HepG2 (cell line): ENCODE data around the gene DSN1. TPM values are rescaled to one million over a fixed set of nuclear protein-coding genes. Genes with fewer than 3 reads are reported as not detected.
A peak's percentile ranks its signal among the peaks of the same experiment; 100 is the strongest.

ENCODE experiments used
- ATAC-seq: fragments of 200-7000 bp; cut with Tn5 transposase; 3 replicates; pipeline ENCODE4 v1.9.1; 2020; ENCODE audit warnings: mild to moderate bottlenecking, moderate library complexity
- BruUV-seq: library from RNA; stranded (reverse); fragments of 400-500 nt; replicated peaks from 2 replicates; lab custom pipeline; 2021; lab: Mats Ljungman, UMichigan
- CTCF ChIA-PET: fragments of 300-600 bp; formaldehyde crosslinking; extraction: SDS; loops from one replicate; lab custom pipeline; 2021; ENCODE audit warnings: low total read pairs, inconsistent platforms, low intra/inter-chr PET ratio; lab: Yijun Ruan, JAX
- POLR2A ChIA-PET: fragments of 350-600 bp; sonication (Branson Sonifier 250); formaldehyde crosslinking; loops from one replicate; lab custom pipeline; 2020; ENCODE audit warnings: antibody characterized with exemption, inconsistent platforms; lab: Yijun Ruan, JAX
- DNase-seq: peaks from one replicate; pipeline ENCODE4 v3.0.0-alpha.2; 2015; ENCODE audit warnings: low spot score
- FAIRE-seq: peaks from 3 replicates; lab custom pipeline; 2011; peaks lifted over from hg19 to GRCh38; lab: Jason Lieb, UNC
- H2AFZ ChIP-seq: one replicate; pipeline ENCODE4 v1.6.1; 2011; ENCODE audit warnings: low read length, inconsistent platforms
- H3K27ac ChIP-seq: fragments of 300-600 bp; 3 replicates; pipeline ENCODE4 v1.8.0; 2011; ENCODE audit warnings: mixed run types, mild to moderate bottlenecking, mixed read lengths, low read length, inconsistent platforms; ENCODE audit not compliant: insufficient read depth; ENCODE audit errors: extremely low read length
- H3K27me3 ChIP-seq, 2 experiments: fragments of 200-600 bp in 1 of 2; 2 replicates in 1 of 2; 3 replicates in 1 of 2; pipeline versions ENCODE4 v1.6.0 to v1.8.0; 2011; ENCODE audit warnings: low read length in 2 of 2, mild to moderate bottlenecking in 2 of 2, moderate library complexity in 2 of 2, inconsistent platforms in 1 of 2; ENCODE audit not compliant: insufficient read depth in 2 of 2, control insufficient read depth in 1 of 2
- H3K36me3 ChIP-seq, 2 experiments: fragments of 200-600 bp in 1 of 2; replicated peaks in 1 of 2; 2 replicates in 1 of 2; 3 replicates in 1 of 2; pipeline versions ENCODE4 v1.5.1 to v1.8.0; 2011; ENCODE audit warnings: low read length in 2 of 2, inconsistent platforms in 1 of 2; ENCODE audit not compliant: insufficient read depth in 2 of 2, control insufficient read depth in 1 of 2
- H3K4me1 ChIP-seq: 2 replicates; pipeline ENCODE4 v1.5.1; 2012; ENCODE audit warnings: low read length, inconsistent platforms; ENCODE audit not compliant: insufficient read depth
- H3K4me2 ChIP-seq: 2 replicates; pipeline ENCODE4 v1.6.0; 2011; ENCODE audit warnings: low read depth, low read length, inconsistent platforms
- H3K4me3 ChIP-seq, 3 experiments: fragments of 200-600 bp in 1 of 3; sonication (generic), shearing (Covaris generic) in 1 of 3; replicated peaks in 1 of 3; 2 replicates each; pipeline ENCODE4 v1.5.1; 2011 to 2016; ENCODE audit warnings: low read length in 3 of 3, inconsistent platforms in 2 of 3, low read depth in 2 of 3, mild to moderate bottlenecking in 2 of 3, control low read depth in 1 of 3, mixed read lengths in 1 of 3; ENCODE audit not compliant: insufficient read depth in 1 of 3
- H3K79me2 ChIP-seq: one replicate; pipeline ENCODE4 v1.6.1; 2011; ENCODE audit warnings: low read length, inconsistent platforms; ENCODE audit not compliant: insufficient read depth
- H3K9ac ChIP-seq: 2 replicates; pipeline ENCODE4 v1.6.0; 2011; ENCODE audit warnings: mild to moderate bottlenecking, low read depth, low read length, inconsistent platforms; ENCODE audit not compliant: insufficient read depth
- H3K9me3 ChIP-seq: 2 replicates; pipeline ENCODE4 v1.5.1; 2012; ENCODE audit warnings: mild to moderate bottlenecking, low read length
- H4K20me1 ChIP-seq: 2 replicates; pipeline ENCODE4 v1.6.0; 2011; ENCODE audit warnings: inconsistent platforms, mild to moderate bottlenecking, low read length, moderate library complexity; ENCODE audit not compliant: insufficient read depth
- ASH2L ChIP-seq: fragments of 300-600, 200-600 bp; sonication (generic); IDR thresholded peaks from 2 replicates; pipeline ENCODE4 v1.7.0; 2017; ENCODE audit warnings: low read depth, mild to moderate bottlenecking, moderate library complexity, mixed read lengths, low read length; ENCODE audit not compliant: insufficient read length
- EHMT2 ChIP-seq: fragments of 200-600 bp; sonication (generic); IDR thresholded peaks from 2 replicates; pipeline ENCODE4 v1.7.0; 2017; ENCODE audit warnings: antibody characterized with exemption, low read depth, low read length, borderline replicate concordance
- HES4 ChIP-seq: sonication (generic); formaldehyde crosslinking; IDR thresholded peaks from 2 replicates; pipeline ENCODE4 v1.9.0; 2021; ENCODE audit warnings: mild to moderate bottlenecking, missing genetic modification reagents, borderline replicate concordance
- KLF12 ChIP-seq: sonication (generic); formaldehyde crosslinking; IDR thresholded peaks from 2 replicates; pipeline ENCODE4 v1.4.0; 2020; ENCODE audit warnings: missing genetic modification reagents, borderline replicate concordance
- NFATC3 ChIP-seq: sonication (generic); formaldehyde crosslinking; IDR thresholded peaks from 2 replicates; pipeline ENCODE4 v1.5.1; 2020; ENCODE audit warnings: mild to moderate bottlenecking, missing genetic modification reagents
- SALL1 ChIP-seq: sonication (generic); formaldehyde crosslinking; IDR thresholded peaks from 2 replicates; pipeline ENCODE4 v1.8.0; 2022; ENCODE audit warnings: mild to moderate bottlenecking, missing genetic modification reagents
- SKI ChIP-seq: fragments of 450-650 bp; IDR thresholded peaks from one replicate; pipeline ENCODE4 v1.6.1; 2018; ENCODE audit warnings: mild to moderate bottlenecking; ENCODE audit not compliant: partially characterized antibody
- WIZ ChIP-seq: sonication (generic); formaldehyde crosslinking; IDR thresholded peaks from 2 replicates; pipeline ENCODE4 v1.5.1; 2020; ENCODE audit warnings: mild to moderate bottlenecking, missing genetic modification reagents
- ZFP36 ChIP-seq: fragments of 150-350 bp; IDR thresholded peaks from 2 replicates; pipeline ENCODE4 v1.6.1; 2018; ENCODE audit warnings: borderline replicate concordance, low read length, low read depth; ENCODE audit not compliant: partially characterized antibody
- ZNF337 ChIP-seq: sonication (generic); formaldehyde crosslinking; IDR thresholded peaks from 2 replicates; pipeline ENCODE4 v1.5.1; 2020; ENCODE audit warnings: missing genetic modification reagents, low read depth, mild to moderate bottlenecking, borderline replicate concordance
- ZNF530 ChIP-seq: sonication (generic); formaldehyde crosslinking; IDR thresholded peaks from 2 replicates; pipeline ENCODE4 v1.5.0; 2020; ENCODE audit warnings: low read depth, mild to moderate bottlenecking, missing genetic modification reagents
- ZNF564 ChIP-seq: sonication (generic); formaldehyde crosslinking; IDR thresholded peaks from 2 replicates; pipeline ENCODE4 v1.8.1; 2023; ENCODE audit warnings: mild to moderate bottlenecking, missing genetic modification reagents
- ZNF780A ChIP-seq: sonication (generic); formaldehyde crosslinking; IDR thresholded peaks from 2 replicates; pipeline ENCODE4 v1.8.0; 2022; ENCODE audit warnings: mild to moderate bottlenecking, missing genetic modification reagents, moderate library complexity
- ZZZ3 ChIP-seq: sonication (generic); formaldehyde crosslinking; IDR thresholded peaks from 2 replicates; pipeline ENCODE4 v1.4.0; 2020; ENCODE audit warnings: missing genetic modification reagents, mild to moderate bottlenecking, borderline replicate concordance
- WGBS: methylation state at CpG from one replicate; pipeline ENCODE4 v1.1.6; 2017; ENCODE audit warnings: low lambda C conversion rate; 5-methylcytosine and 5-hydroxymethylcytosine counted together
- in situ Hi-C: cut with HindIII; loops from 2 replicates; pipeline ENCODE4 v1.10.0; 2017; ENCODE audit warnings: low pct_unique_long_range_greater_than_20kb; ENCODE audit not compliant: extremely low pct_ligation_motif_present
- intact Hi-C: fragments of 100-400 bp; cut with micrococcal nuclease; formaldehyde crosslinking; loops from one replicate; pipeline ENCODE4 v1.10.0; 2022; ENCODE audit not compliant: unreplicated experiment
- polyA plus RNA-seq, 8 experiments: library from polyadenylated mRNA; depleted of rRNA in 3 of 8; stranded (reverse) in 7 of 8; unstranded in 1 of 8; fragments of >200 nt; fragmentation: Illumina TruSeq in 4 of 8; extraction: Trizol in 4 of 8; gene quantifications; 2 replicates each; pipeline versions ENCODE4 v1.2.1 to v1.2.3, GENCODE V29; 2011 to 2016; ENCODE audit warnings: low read depth in 4 of 8, missing spikeins in 1 of 8, mixed read lengths in 1 of 8; ENCODE audit not compliant: insufficient read depth in 1 of 8
- total RNA-seq, 5 experiments: library from RNA; depleted of rRNA; stranded (reverse); fragments of >200 nt; fragmentation: Illumina TruSeq; extraction: Trizol; gene quantifications; 2 replicates each; pipeline ENCODE4 v1.2.3, GENCODE V29; 2016; ENCODE audit warnings: low read depth in 1 of 5
- TF ChIP-seq, protein P1 (sequence below): sonication (generic); formaldehyde crosslinking; IDR thresholded peaks from 2 replicates; pipeline ENCODE4 v1.4.0; 2020; ENCODE audit warnings: missing genetic modification reagents
- TF ChIP-seq, protein P2 (sequence below): sonication (generic); formaldehyde crosslinking; IDR thresholded peaks from 2 replicates; pipeline ENCODE4 v1.4.0; 2020; ENCODE audit warnings: missing genetic modification reagents

DSN1 gene
- total and polyA plus RNA-seq, 2 of the 13 experiments (the other 11 are each of a cell fraction or from before 2014, with no cell fraction given) = 18.7 to 53.7 TPM

GRCh38 chr20:36745927-36746659 lies 27.5 kb downstream of the DSN1 start, which contains the start of gene NDRG3 (continued):
- TF ChIP-seq SKI = peak; percentile 80
- TF ChIP-seq ZZZ3 (CRISPR knock-in tag) = 0 out of 2 replicates have a peak, but pooled peaks have one; percentile 31
- peak; percentile 31 for TF ChIP-seq SALL1
- TF ChIP-seq ASH2L = peak; percentile 6
- no peak for TF ChIP-seq NFATC3 (CRISPR knock-in tag)
- TF ChIP-seq EHMT2 = no peak
- no peak for TF ChIP-seq ZNF530 (CRISPR knock-in tag)
- TF ChIP-seq HES4 (CRISPR knock-in tag) = no peak; the same call in 1 of the 2 replicates
- no peak for TF ChIP-seq ZFP36

- Histone ChIP-seq H3K4me3 (peak overlapping the region; percentile 75 to 98 (median 93)), H2AFZ (no peak overlapping the region), H3K27ac (peak overlapping the region; percentile 47), H3K9ac (peak overlapping the region; percentile 73), H3K79me2 (peaks cover 11% of the 10 kb centered on the region), H3K4me1 (peaks cover 18% of the 10 kb centered on the region), H3K4me2 (peak overlapping the region; percentile 96), H3K36me3 (no peaks in the 10 kb centered on the region), H3K9me3 (no peaks in the 10 kb centered on the region), H4K20me1 (no peaks in the 10 kb centered on the region), H3K27me3 (no peaks in the 10 kb centered on the region; a peak in 1 of 5 replicates)
- ChIA-PET CTCF (no interaction called here), POLR2A (interaction anchor here (0.7 to 2.7 kb wide), 15 partner anchors 9 to 279 kb away, joined by 3 to 19 read pairs (median 3); partner anchors contain the start of genes DSN1, RAB5IF and TLDC2)
- ATAC-seq (peak; percentile 77), FAIRE-seq (no peak), DNase-seq (peak; percentile 34)
- in situ Hi-C loops = no loop called here
- intact Hi-C loops = no loop called here
- BruUV-seq = no TSS peak
- WGBS = 2% methylated on average over 38 of the region's 44 CpGs
- TF ChIP-seq ZNF780A (CRISPR knock-in tag) (no peak), KLF12 (0 out of 2 replicates have a peak, but pooled peaks have one; percentile 36), ZNF564 (CRISPR knock-in tag) (no peak), ZNF337 (0 out of 2 replicates have a peak, but pooled peaks have one; percentile 51), WIZ (CRISPR knock-in tag) (0 out of 2 replicates have a peak, but pooled peaks have one; percentile 64), SALL1 (peak; percentile 57)
- TF ChIP-seq, protein P1, sequence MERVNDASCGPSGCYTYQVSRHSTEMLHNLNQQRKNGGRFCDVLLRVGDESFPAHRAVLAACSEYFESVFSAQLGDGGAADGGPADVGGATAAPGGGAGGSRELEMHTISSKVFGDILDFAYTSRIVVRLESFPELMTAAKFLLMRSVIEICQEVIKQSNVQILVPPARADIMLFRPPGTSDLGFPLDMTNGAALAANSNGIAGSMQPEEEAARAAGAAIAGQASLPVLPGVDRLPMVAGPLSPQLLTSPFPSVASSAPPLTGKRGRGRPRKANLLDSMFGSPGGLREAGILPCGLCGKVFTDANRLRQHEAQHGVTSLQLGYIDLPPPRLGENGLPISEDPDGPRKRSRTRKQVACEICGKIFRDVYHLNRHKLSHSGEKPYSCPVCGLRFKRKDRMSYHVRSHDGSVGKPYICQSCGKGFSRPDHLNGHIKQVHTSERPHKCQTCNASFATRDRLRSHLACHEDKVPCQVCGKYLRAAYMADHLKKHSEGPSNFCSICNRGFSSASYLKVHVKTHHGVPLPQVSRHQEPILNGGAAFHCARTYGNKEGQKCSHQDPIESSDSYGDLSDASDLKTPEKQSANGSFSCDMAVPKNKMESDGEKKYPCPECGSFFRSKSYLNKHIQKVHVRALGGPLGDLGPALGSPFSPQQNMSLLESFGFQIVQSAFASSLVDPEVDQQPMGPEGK = peak; percentile 21; the same call in 1 of the 2 replicates
- TF ChIP-seq, protein P2, sequence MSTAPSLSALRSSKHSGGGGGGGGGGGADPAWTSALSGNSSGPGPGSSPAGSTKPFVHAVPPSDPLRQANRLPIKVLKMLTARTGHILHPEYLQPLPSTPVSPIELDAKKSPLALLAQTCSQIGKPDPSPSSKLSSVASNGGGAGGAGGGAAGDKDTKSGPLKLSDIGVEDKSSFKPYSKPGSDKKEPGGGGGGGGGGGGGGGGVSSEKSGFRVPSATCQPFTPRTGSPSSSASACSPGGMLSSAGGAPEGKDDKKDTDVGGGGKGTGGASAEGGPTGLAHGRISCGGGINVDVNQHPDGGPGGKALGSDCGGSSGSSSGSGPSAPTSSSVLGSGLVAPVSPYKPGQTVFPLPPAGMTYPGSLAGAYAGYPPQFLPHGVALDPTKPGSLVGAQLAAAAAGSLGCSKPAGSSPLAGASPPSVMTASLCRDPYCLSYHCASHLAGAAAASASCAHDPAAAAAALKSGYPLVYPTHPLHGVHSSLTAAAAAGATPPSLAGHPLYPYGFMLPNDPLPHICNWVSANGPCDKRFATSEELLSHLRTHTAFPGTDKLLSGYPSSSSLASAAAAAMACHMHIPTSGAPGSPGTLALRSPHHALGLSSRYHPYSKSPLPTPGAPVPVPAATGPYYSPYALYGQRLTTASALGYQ (CRISPR knock-in tag) = 0 out of 2 replicates have a peak, but pooled peaks have one; percentile 19
These were observed 28.2 kb downstream of the DSN1 start for GRCh38 chr20:36745234-36745926.
